GM18520 (cell line): ENCODE results near the gene SPIN2A.
"Not testable (repeated sequence)": the region's sequence is repeated elsewhere in the genome, so short reads cannot be mapped to it uniquely, and the experiment has no call there.

Source experiments
- ATAC-seq: cut with Tn5 transposase; IDR thresholded peaks from one replicate; pipeline ENCODE4 v1.9.1; 2021; ENCODE audit not compliant: unreplicated experiment

The SPIN2A gene

DNA sequence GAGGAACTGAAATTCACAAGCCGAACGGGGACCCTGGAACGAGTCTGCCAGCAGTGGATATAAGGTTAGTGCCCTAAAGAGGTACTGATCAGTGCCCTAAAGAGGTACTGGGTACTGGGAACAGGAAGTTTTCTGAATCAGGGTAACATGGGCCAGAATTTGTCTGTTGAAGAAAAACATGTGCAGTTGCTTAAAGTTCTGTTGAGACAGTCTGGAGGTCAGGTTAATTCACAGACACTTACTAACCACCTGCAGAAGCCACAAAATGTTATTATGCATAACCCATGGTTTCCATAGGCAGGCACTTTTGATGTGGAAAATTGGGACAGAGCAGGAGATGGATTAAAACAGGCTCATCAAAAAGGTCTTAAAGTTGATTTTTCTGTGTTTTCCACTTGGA is 33.7 kb downstream of the SPIN2A start:
- ATAC-seq = no peak

GRCh38 chrX:57102918-57103317 is 34.3 kb downstream of the SPIN2A start:
- ATAC-seq = not testable (repeated sequence)
